Endodermal cell (in vitro differentiated cells): ENCODE data around the gene LRBA. TPM values are rescaled to one million over a fixed set of nuclear protein-coding genes. Genes with fewer than 3 reads are reported as not detected.
"Not testable (repeated sequence)": the region's sequence is repeated elsewhere in the genome, so short reads cannot be mapped to it uniquely, and the experiment has no call there.

Experiments
- DNase-seq: peaks from one replicate; pipeline ENCODE4 v3.0.0-alpha.2; 2017
- H3K27ac ChIP-seq: 2 replicates; pipeline ENCODE4 v1.5.1; 2013; ENCODE audit warnings: mild to moderate bottlenecking, low read depth, low read length, moderate library complexity
- H3K27me3 ChIP-seq: 2 replicates; pipeline ENCODE4 v1.6.1; 2013; ENCODE audit warnings: mild to moderate bottlenecking, low read length, moderate library complexity; ENCODE audit not compliant: insufficient read depth, control insufficient read depth, poor library complexity, severe bottlenecking
- H3K36me3 ChIP-seq: 2 replicates; pipeline ENCODE4 v1.7.0; 2013; ENCODE audit warnings: mild to moderate bottlenecking, low read length, moderate library complexity; ENCODE audit not compliant: control insufficient read depth, insufficient read depth
- H3K4me1 ChIP-seq: one replicate; pipeline ENCODE4 v1.7.0; 2013; ENCODE audit warnings: low read length; ENCODE audit not compliant: control insufficient read depth, insufficient read depth
- H3K4me3 ChIP-seq: 2 replicates; pipeline ENCODE4 v1.5.1; 2013; ENCODE audit warnings: mild to moderate bottlenecking, low read length, moderate library complexity
- H3K9ac ChIP-seq: 2 replicates; pipeline ENCODE4 v1.6.1; 2013; ENCODE audit warnings: mild to moderate bottlenecking, low read length, moderate library complexity; ENCODE audit not compliant: poor library complexity, severe bottlenecking; ENCODE audit errors: extremely low read depth
- H3K9me3 ChIP-seq: 2 replicates; pipeline ENCODE4 v1.6.1; 2013; ENCODE audit warnings: mild to moderate bottlenecking, low read length, moderate library complexity; ENCODE audit not compliant: control insufficient read depth
- H3K27ac Mint-ChIP-seq: 2 replicates; pipeline ENCODE4 v1.8.0; 2020; ENCODE audit warnings: mixed read lengths
- H3K27me3 Mint-ChIP-seq: 2 replicates; pipeline ENCODE4 v1.8.0; 2021; ENCODE audit warnings: mild to moderate bottlenecking, mixed read lengths; ENCODE audit not compliant: insufficient read depth
- H3K36me3 Mint-ChIP-seq: 2 replicates; pipeline ENCODE4 v1.8.0; 2020; ENCODE audit warnings: low read depth, mixed read lengths
- H3K4me1 Mint-ChIP-seq: 2 replicates; pipeline ENCODE4 v1.8.0; 2020; ENCODE audit warnings: mixed read lengths
- H3K4me3 Mint-ChIP-seq: 2 replicates; pipeline ENCODE4 v1.8.0; 2020; ENCODE audit warnings: mild to moderate bottlenecking, moderate library complexity, mixed read lengths
- H3K9me3 Mint-ChIP-seq: 2 replicates; pipeline ENCODE4 v1.8.0; 2020; ENCODE audit warnings: mild to moderate bottlenecking, mixed read lengths
- WGBS, 2 experiments: methylation state at CpG; one replicate each; pipeline versions ENCODE4 v1.1.5 to v1.1.7; 2013; ENCODE audit warnings: missing lambda C conversion rate in 2 of 2, mixed read lengths in 1 of 2; ENCODE audit not compliant: insufficient coverage in 1 of 2, insufficient read length in 1 of 2; 5-methylcytosine and 5-hydroxymethylcytosine counted together
- total RNA-seq, 2 donors: library from RNA; stranded (reverse); fragmentation: NEBNext Ultra II Directional in 1 of 2; extraction: Animal tissue kit (Norgen Biotek cat#: 25700) in 1 of 2; gene quantifications; 2 replicates in 1 of 2; 3 replicates in 1 of 2; pipeline ENCODE4 v1.2.1, GENCODE V29; 2021
- TF ChIP-seq, protein P1 (sequence below): fragments of 200-600 bp; sonication (generic); conservative IDR thresholded peaks from 2 replicates; pipeline ENCODE4 v1.5.0; 2021; ENCODE audit warnings: antibody characterized with exemption, mild to moderate bottlenecking

LRBA gene
- total RNA-seq, 2 donors from 2014 or later, result 77.3 to 95.9 TPM

DNA sequence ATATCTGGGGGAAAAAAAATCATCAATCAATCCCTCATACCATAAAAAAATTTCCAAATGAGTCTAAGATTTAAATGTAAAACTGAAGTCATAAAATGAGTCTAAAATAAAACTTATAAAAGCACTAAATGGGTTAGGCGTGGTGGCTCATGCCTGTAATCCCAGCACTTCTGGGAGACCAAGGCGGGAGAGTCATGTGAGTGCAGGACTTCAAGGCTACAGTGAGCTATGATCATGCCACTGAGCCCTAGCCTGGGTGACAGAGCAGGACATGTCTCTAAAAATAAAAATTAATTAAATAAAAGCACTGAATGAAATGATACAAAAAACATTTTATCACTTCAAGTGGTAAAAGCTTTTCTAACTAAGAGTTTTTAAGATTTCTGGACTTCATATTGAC lies 83.3 kb downstream of the LRBA start:
- peaks cover 16% of the 10 kb centered on the region for H3K36me3 ChIP-seq
- Mint-ChIP-seq H3K36me3 (peaks cover 6% of the 10 kb centered on the region), H3K9me3 (no peaks in the 10 kb centered on the region), H3K27me3 (no peaks in the 10 kb centered on the region), H3K27ac (no peak overlapping the region), H3K4me1 (no peaks in the 10 kb centered on the region), H3K4me3 (no peak overlapping the region)
- WGBS, 2 experiments, result 95 to 100% methylated on average over 1 to 2 of the region's 2 CpGs
- no peak overlapping the region for H3K9ac ChIP-seq
- H3K4me1 ChIP-seq, result no peaks in the 10 kb centered on the region
- no peaks in the 10 kb centered on the region for H3K9me3 ChIP-seq
- no peak overlapping the region for H3K4me3 ChIP-seq
- DNase-seq, result no peak
- TF ChIP-seq, protein P1, sequence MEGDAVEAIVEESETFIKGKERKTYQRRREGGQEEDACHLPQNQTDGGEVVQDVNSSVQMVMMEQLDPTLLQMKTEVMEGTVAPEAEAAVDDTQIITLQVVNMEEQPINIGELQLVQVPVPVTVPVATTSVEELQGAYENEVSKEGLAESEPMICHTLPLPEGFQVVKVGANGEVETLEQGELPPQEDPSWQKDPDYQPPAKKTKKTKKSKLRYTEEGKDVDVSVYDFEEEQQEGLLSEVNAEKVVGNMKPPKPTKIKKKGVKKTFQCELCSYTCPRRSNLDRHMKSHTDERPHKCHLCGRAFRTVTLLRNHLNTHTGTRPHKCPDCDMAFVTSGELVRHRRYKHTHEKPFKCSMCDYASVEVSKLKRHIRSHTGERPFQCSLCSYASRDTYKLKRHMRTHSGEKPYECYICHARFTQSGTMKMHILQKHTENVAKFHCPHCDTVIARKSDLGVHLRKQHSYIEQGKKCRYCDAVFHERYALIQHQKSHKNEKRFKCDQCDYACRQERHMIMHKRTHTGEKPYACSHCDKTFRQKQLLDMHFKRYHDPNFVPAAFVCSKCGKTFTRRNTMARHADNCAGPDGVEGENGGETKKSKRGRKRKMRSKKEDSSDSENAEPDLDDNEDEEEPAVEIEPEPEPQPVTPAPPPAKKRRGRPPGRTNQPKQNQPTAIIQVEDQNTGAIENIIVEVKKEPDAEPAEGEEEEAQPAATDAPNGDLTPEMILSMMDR, result no peak
- H3K27ac ChIP-seq, result no peak overlapping the region
- H3K27me3 ChIP-seq, result no peaks in the 10 kb centered on the region

DNA sequence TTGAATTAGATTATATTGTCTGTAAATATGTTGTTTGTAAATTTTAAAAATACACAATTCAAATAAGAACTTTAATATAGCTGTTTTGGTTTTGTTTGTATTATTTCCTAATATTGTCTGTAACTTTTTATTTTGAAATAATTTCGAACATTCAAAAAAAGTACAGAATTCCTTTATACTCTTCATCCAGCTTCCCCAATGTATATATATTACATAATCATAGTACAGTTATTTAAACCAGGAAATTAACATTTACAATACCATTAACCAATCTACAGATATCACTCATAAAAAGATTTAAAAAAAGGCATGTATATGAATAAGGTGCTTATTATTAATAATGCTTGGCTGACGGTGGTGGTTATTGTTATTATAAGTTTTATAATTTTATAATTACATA lies 84.1 kb downstream of the LRBA start:
- no peak for DNase-seq
- Histone ChIP-seq H3K27me3 (no peaks in the 10 kb centered on the region), H3K4me1 (no peaks in the 10 kb centered on the region), H3K9me3 (no peaks in the 10 kb centered on the region), H3K27ac (no peak overlapping the region), H3K9ac (no peak overlapping the region), H3K4me3 (no peak overlapping the region), H3K36me3 (peaks cover 18% of the 10 kb centered on the region)
- H3K4me1 Mint-ChIP-seq, result no peaks in the 10 kb centered on the region
- peaks cover 8% of the 10 kb centered on the region for H3K36me3 Mint-ChIP-seq
- H3K9me3 Mint-ChIP-seq, result no peaks in the 10 kb centered on the region
- TF ChIP-seq, protein P1, result no peak
- WGBS, 2 experiments, result no CpG with 5 or more reads among the region's 2 CpGs
- no peak overlapping the region for H3K4me3 Mint-ChIP-seq
- H3K27me3 Mint-ChIP-seq, result no peaks in the 10 kb centered on the region
- H3K27ac Mint-ChIP-seq, result no peak overlapping the region

DNA sequence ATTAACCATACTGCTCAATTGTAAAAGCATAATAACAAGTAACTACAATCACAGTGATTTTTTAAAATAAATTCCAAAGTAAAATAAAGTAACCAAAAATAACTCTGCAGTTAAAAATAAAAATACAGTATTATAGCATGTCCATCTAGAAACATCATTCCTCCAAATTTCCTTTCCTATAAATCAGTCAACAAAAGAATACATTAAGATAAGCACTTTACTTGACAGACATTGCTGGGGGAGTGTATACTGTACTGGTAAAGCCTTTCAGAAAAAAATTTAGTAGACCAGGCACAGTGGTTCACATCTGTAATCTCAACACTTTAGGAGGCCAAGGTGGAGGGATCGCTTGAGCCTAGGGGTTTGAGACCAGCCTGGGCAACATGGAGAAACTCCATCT lies 91.1 kb downstream of the LRBA start:
- TF ChIP-seq, protein P1, result no peak

DNA sequence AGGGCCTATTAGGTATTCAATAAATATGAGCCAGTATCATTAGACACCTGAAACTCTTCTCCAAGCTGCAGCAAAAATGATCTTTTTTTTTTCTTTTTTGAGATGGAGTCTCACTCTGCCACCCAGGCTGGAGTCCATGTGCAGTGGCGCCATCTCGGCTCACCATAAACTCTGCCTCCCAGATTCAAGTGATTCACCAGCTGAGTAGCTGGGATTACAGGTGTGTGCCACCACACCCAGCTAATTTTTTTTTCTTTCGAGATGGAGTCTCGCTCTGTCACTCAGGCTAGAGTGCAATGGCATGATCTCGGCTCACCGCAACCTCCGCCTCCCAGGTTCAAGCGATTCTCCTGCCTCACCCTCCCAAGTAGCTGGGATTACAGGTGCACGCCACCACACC lies 93.6 kb downstream of the LRBA start:
- H3K36me3 ChIP-seq, result peaks cover 56% of the 10 kb centered on the region
- not testable (repeated sequence) for H3K27me3 ChIP-seq, H3K27ac ChIP-seq, H3K27ac Mint-ChIP-seq, H3K27me3 Mint-ChIP-seq, H3K9me3 Mint-ChIP-seq, H3K9ac ChIP-seq, H3K4me1 Mint-ChIP-seq, H3K4me1 ChIP-seq, H3K4me3 Mint-ChIP-seq, DNase-seq, H3K4me3 ChIP-seq, H3K9me3 ChIP-seq
- WGBS, 2 experiments, result 96 to 98% methylated on average over 7 to 9 of the region's 9 CpGs
- peaks cover 28% of the 10 kb centered on the region for H3K36me3 Mint-ChIP-seq

More for the DNA sequence above, 91.1 kb downstream of the LRBA start:
- H3K9me3 Mint-ChIP-seq, result no peaks in the 10 kb centered on the region
- H3K9ac ChIP-seq, result no peak overlapping the region
- H3K27me3 Mint-ChIP-seq, result no peaks in the 10 kb centered on the region
- H3K4me3 ChIP-seq, result no peak overlapping the region
- no peaks in the 10 kb centered on the region for H3K4me1 ChIP-seq
- no peak overlapping the region for H3K27ac Mint-ChIP-seq
- no peak for DNase-seq
- 83 to 100% methylated on average over 1 of the region's 1 CpG for WGBS, 2 experiments
- H3K27me3 ChIP-seq, result no peaks in the 10 kb centered on the region
- no peak overlapping the region for H3K27ac ChIP-seq
- no peak overlapping the region for H3K4me3 Mint-ChIP-seq
- H3K36me3 Mint-ChIP-seq, result peaks cover 21% of the 10 kb centered on the region
- H3K36me3 ChIP-seq, result peaks cover 59% of the 10 kb centered on the region
- H3K4me1 Mint-ChIP-seq, result no peaks in the 10 kb centered on the region
- H3K9me3 ChIP-seq, result no peaks in the 10 kb centered on the region

DNA sequence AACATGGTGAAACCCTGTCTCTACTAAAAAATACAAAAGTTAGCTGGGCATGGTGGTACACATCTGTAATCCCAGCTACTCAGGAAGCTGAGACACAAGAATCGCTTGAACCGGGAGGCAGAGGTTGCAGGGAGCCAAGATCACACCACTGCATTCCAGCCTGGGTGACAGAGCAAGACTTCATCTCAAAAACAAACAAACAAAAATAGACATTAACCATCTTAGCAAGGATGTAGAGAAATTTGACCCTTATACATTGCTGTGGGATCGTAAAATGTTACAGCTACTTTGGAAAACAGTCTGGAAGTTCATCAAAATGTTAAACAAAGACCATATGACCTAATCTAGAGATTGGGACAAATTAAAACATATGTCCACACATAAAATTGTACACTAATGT lies 96.5 kb downstream of the LRBA start:
- H3K27ac Mint-ChIP-seq, H3K4me3 ChIP-seq: not testable (repeated sequence)

More for the DNA sequence above, 96.5 kb downstream of the LRBA start:
- H3K27me3 Mint-ChIP-seq, H3K9ac ChIP-seq, H3K9me3 ChIP-seq, H3K4me1 ChIP-seq, H3K27me3 ChIP-seq, H3K4me3 Mint-ChIP-seq, H3K27ac ChIP-seq, H3K9me3 Mint-ChIP-seq, DNase-seq, H3K4me1 Mint-ChIP-seq: not testable (repeated sequence)
- H3K36me3 ChIP-seq, result peaks cover 65% of the 10 kb centered on the region
- H3K36me3 Mint-ChIP-seq, result peaks cover 35% of the 10 kb centered on the region
- whole genome bisulfite sequencing, 2 experiments, result 93 to 97% methylated on average over 3 of the region's 3 CpGs
